Measurements from ENCODE around the gene CCER1. TPM values are rescaled to one million over a fixed set of nuclear protein-coding genes. Genes with fewer than 3 reads are reported as not detected.

The CCER1 gene
- total and polyA plus RNA-seq, 12 donors, result not detected

DNA sequence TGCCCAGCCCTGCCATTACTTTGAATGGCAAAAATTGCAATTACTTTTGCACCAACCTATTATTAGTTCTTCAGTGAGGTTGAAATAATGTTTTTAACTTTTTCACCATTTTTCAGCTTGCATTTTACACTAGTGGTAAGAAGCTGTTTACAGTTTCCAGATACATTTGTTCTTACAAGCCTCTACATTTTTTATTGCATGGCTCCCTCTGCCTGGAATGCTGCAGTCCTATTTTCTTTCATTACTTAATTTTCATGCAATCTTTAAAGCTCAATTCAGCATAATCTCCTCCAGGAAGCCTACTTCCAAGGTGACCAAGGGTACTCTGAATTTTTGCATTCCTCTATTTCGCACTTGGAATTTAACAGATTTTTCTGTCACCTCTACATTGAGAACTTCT lies 33.4 kb downstream of the CCER1 start:
- intact Hi-C loops (cut with DNase I), result no loop called here
- H3K36me3 ChIP-seq, result no peaks in the 10 kb centered on the region
- H3K9me3 ChIP-seq, result no peaks in the 10 kb centered on the region
- H3K27ac ChIP-seq, result no peak overlapping the region
- H3K27me3 ChIP-seq, result no peaks in the 10 kb centered on the region
- ATAC-seq (no peak), DNase-seq (no peak)
- no peak overlapping the region for H3K4me3 ChIP-seq
- TF ChIP-seq, protein P1, sequence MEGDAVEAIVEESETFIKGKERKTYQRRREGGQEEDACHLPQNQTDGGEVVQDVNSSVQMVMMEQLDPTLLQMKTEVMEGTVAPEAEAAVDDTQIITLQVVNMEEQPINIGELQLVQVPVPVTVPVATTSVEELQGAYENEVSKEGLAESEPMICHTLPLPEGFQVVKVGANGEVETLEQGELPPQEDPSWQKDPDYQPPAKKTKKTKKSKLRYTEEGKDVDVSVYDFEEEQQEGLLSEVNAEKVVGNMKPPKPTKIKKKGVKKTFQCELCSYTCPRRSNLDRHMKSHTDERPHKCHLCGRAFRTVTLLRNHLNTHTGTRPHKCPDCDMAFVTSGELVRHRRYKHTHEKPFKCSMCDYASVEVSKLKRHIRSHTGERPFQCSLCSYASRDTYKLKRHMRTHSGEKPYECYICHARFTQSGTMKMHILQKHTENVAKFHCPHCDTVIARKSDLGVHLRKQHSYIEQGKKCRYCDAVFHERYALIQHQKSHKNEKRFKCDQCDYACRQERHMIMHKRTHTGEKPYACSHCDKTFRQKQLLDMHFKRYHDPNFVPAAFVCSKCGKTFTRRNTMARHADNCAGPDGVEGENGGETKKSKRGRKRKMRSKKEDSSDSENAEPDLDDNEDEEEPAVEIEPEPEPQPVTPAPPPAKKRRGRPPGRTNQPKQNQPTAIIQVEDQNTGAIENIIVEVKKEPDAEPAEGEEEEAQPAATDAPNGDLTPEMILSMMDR (IDR thresholded peaks at IDR 0.05), result no peak
- WGBS, 2 donors, result 97% methylated on average over 1 of the region's 1 CpG
- H3K4me1 ChIP-seq, result peaks cover 0 to 7% (median 0%) of the 10 kb centered on the region in 9 donors

DNA sequence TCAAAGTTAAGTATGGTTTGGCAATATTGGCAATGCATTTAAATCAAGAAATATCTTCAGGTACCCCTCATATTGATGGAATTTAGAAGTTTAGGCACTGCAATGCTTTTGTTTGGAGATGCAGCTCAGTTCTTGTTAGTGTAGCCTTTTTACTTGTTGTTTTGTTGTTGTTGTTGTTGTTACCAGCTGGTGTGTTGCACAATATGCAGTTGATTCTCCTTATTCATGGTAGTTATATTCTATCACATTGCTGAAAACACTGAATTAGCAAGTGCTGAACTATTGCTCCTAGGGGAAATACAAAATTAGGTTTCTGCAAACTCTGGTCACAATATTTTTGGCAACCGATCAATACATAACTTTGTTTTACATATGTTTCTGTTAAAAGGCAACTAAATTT lies 34.8 kb downstream of the CCER1 start:
- Histone ChIP-seq H3K27me3 (no peaks in the 10 kb centered on the region), H3K9me3 (no peaks in the 10 kb centered on the region), H3K27ac (no peak overlapping the region), H3K4me3 (no peak overlapping the region), H3K36me3 (no peaks in the 10 kb centered on the region), H3K4me1 (peaks cover 0 to 7% (median 0%) of the 10 kb centered on the region in 9 donors)
- DNase-seq, result no peak
- intact Hi-C loops (cut with DNase I), result no loop called here
- TF ChIP-seq, protein P1 (IDR thresholded peaks at IDR 0.05), result no peak
- 93 to 94% methylated on average over 1 of the region's 1 CpG for WGBS, 2 donors
- ATAC-seq, result no peak

DNA sequence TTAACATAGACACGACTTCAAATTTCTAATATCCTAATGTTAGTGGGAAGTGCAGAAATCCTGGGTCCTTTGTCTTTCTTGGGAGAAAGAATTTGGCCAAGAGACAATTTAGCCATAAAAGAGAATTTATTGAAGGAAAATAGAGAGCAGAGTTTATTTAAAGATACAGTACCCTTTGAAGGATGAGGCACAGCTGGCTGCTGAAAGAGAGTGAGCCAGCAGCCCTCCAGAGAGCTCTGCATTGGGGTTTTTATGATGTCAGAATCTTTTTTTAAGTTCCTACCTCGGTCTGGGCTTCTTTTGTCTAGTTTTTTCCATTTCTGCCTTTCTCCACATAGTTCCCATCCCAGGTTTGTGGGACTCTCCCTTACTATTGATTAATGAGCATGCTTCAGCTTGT lies 37.5 kb downstream of the CCER1 start:
- no peak for ATAC-seq
- no peaks in the 10 kb centered on the region for H3K27me3 ChIP-seq
- peaks cover 0 to 5% (median 0%) of the 10 kb centered on the region in 11 donors for H3K9me3 ChIP-seq
- intact Hi-C loops (cut with DNase I), result no loop called here
- H3K27ac ChIP-seq, result no peak overlapping the region
- 47 to 64% methylated on average over 2 of the region's 2 CpGs for WGBS, 2 donors
- no peak overlapping the region for H3K4me3 ChIP-seq
- peaks cover 0 to 6% (median 0%) of the 10 kb centered on the region in 9 donors for H3K4me1 ChIP-seq
- no peak for DNase-seq
- H3K36me3 ChIP-seq, result no peaks in the 10 kb centered on the region
- TF ChIP-seq, protein P1 (IDR thresholded peaks at IDR 0.05), result no peak

DNA sequence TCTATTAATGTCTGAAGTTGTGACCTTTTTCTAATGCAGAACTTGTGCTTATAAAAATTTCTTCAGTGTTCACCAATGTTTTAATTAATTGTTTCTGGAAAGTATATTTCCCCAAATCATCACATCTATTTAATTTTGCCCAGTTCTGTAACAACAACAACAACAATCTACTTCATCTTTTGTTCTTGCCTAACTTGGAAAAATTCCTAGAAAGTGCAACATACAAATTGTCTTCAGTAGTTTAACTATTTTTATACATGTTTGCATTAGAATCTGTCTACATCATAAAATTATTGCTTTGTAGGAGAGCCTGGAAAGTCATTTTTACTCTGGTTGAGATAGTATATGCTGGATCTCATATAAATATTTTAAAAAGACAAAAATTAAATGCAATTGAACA lies 38.5 kb downstream of the CCER1 start:
- TF ChIP-seq, protein P1 (IDR thresholded peaks at IDR 0.05), result no peak
- Histone ChIP-seq H3K4me1 (no peaks in the 10 kb centered on the region), H3K36me3 (no peaks in the 10 kb centered on the region), H3K9me3 (peaks cover 0 to 5% (median 0%) of the 10 kb centered on the region in 11 donors), H3K27ac (no peak overlapping the region), H3K27me3 (no peaks in the 10 kb centered on the region), H3K4me3 (no peak overlapping the region)
- intact Hi-C loops (cut with DNase I), result no loop called here
- ATAC-seq (no peak), DNase-seq (no peak)
